ENCODE results near the gene RAB21. TPM values are rescaled to one million over a fixed set of nuclear protein-coding genes. Genes with fewer than 3 reads are reported as not detected.

The RAB21 gene
- total RNA-seq, 1 experiment from 2014 or later: 53.0 TPM

- Histone ChIP-seq H3K14ac (ENCODE audit: insufficient read depth, low read length) (no peak overlapping the region), H2BK5ac (ENCODE audit: insufficient read length, low read length) (no peak overlapping the region), H2BK15ac (ENCODE audit: low read depth, low read length) (no peak overlapping the region), H3K4ac (ENCODE audit: low read depth, low read length) (no peak overlapping the region), H3K79me2 (ENCODE audit: insufficient read depth, low read length) (no peaks in the 10 kb centered on the region), H2AK5ac (ENCODE audit: insufficient read length, low read length) (no peak overlapping the region), H2BK12ac (ENCODE audit: insufficient read length, low read depth, low read length) (no peak overlapping the region), H3K18ac (ENCODE audit: insufficient read length, low read depth, low read length) (no peak overlapping the region), H4K91ac (ENCODE audit: insufficient read length, low read depth, low read length) (no peak overlapping the region), H2AFZ (ENCODE audit: low read length) (no peak overlapping the region), H3T11ph (ENCODE audit: low read length) (no peak overlapping the region), H4K8ac (replicated peaks; ENCODE audit: insufficient read length, low read depth, low read length) (no peak overlapping the region), H3K23ac (ENCODE audit: insufficient read length, low read depth, low read length) (no peak overlapping the region), H3K27me3 (ENCODE audit: insufficient read depth, low read length) (no peaks in the 10 kb centered on the region), H3K9me3 (ENCODE audit: control insufficient read depth, low read depth, low read length) (no peaks in the 10 kb centered on the region), H2BK120ac (ENCODE audit: low read depth, low read length, poor library complexity, severe bottlenecking) (no peak overlapping the region), H4K20me1 (ENCODE audit: control insufficient read depth, insufficient read depth, insufficient read length) (no peaks in the 10 kb centered on the region), H2BK20ac (ENCODE audit: low read depth, low read length, poor library complexity, severe bottlenecking) (no peak overlapping the region), H3K56ac (ENCODE audit: insufficient read length, low read depth, low read length) (no peak overlapping the region), H3K23me2 (ENCODE audit: insufficient read length, low read depth, low read length, poor library complexity, severe bottlenecking) (no peaks in the 10 kb centered on the region), H3K4me1 (ENCODE audit: insufficient read depth, low read length) (no peaks in the 10 kb centered on the region; the same call in 1 of the 2 replicates), H3K9ac (ENCODE audit: extremely low read depth, insufficient read length, low read length) (no peak overlapping the region), H3K79me1 (ENCODE audit: insufficient read depth, low read depth, low read length, poor library complexity, severe bottlenecking) (no peaks in the 10 kb centered on the region), H4K5ac (ENCODE audit: insufficient read length, low read depth, low read length) (no peak overlapping the region), H3K4me2 (ENCODE audit: insufficient read depth, insufficient read length, low read length) (no peak overlapping the region), H3K27ac (ENCODE audit: insufficient read length, low read depth, low read length) (no peak overlapping the region)
- peak; percentile 48 for DNase-seq
- peak; percentile 77 for TF ChIP-seq CTCF (conservative IDR thresholded peaks at IDR 0.05)
- Mint-ChIP-seq H3K4me3 (no peak overlapping the region), H3K9me3 (no peaks in the 10 kb centered on the region), H3K27ac (peak overlapping the region in 1 of 3 experiments; percentile 52; a peak in 1 of 7 replicates), H3K27me3 (ENCODE audit: low read depth) (no peaks in the 10 kb centered on the region), H3K36me3 (ENCODE audit: insufficient read depth in 1 of 3, low read depth in 3 of 3) (no peaks in the 10 kb centered on the region), H3K4me1 (peaks cover 23 to 31% of the 10 kb centered on the region in 2 experiments)
- no CpG with 5 or more reads among the region's 4 CpGs for WGBS (ENCODE audit: extremely low coverage, insufficient read length, low lambda C conversion rate)
Measured at GRCh38 chr12:71746974-71747611, 7.6 kb upstream of the RAB21 start.

Data from H9 (cell line).